HG03442 (cell line): Measurements from ENCODE around the gene MAP2K5.

Experiments
- ATAC-seq: cut with Tn5 transposase; IDR thresholded peaks from one replicate; pipeline ENCODE4 v1.9.1; 2021; ENCODE audit warnings: mild to moderate bottlenecking, moderate library complexity; ENCODE audit not compliant: unreplicated experiment

Gene MAP2K5

GRCh38 chr15:67521029-67521782 lies 21.3 kb upstream of the MAP2K5 start, which contains the start of gene C15orf61:
TSS of gene C15orf61 (plus strand) at chr15:67521131. CDS start at chr15:67521249, 118 bp downstream.
- peak; percentile 78 for ATAC-seq

GRCh38 chr15:67521783-67522568 lies 20.5 kb upstream of the MAP2K5 start:
- ATAC-seq: no peak

GRCh38 chr15:67523330-67523729 lies 19.2 kb upstream of the MAP2K5 start:
- no peak for ATAC-seq

GRCh38 chr15:67524235-67524634 lies 18.3 kb upstream of the MAP2K5 start:
- ATAC-seq: no peak

GRCh38 chr15:67528513-67528912 lies 14.0 kb upstream of the MAP2K5 start:
- no peak for ATAC-seq

GRCh38 chr15:67531379-67531914 lies 11.1 kb upstream of the MAP2K5 start:
- ATAC-seq: no peak

GRCh38 chr15:67533873-67534272 lies 8.6 kb upstream of the MAP2K5 start:
- ATAC-seq: no peak

GRCh38 chr15:67534360-67534759 lies 8.1 kb upstream of the MAP2K5 start:
- ATAC-seq: no peak

- no peak for ATAC-seq
These were observed 4.7 kb upstream of the MAP2K5 start for GRCh38 chr15:67537771-67538170.

- ATAC-seq: no peak
These were observed 830 bp downstream of the MAP2K5 start for GRCh38 chr15:67543348-67543718.

- ATAC-seq: no peak
These were observed 2.0 kb downstream of the MAP2K5 start for GRCh38 chr15:67544475-67544874.

- no peak for ATAC-seq
These were observed 3.4 kb downstream of the MAP2K5 start for GRCh38 chr15:67545864-67546263.

GRCh38 chr15:67547064-67547463 lies 4.6 kb downstream of the MAP2K5 start:
- no peak for ATAC-seq

- ATAC-seq: no peak
These were observed 5.3 kb downstream of the MAP2K5 start for GRCh38 chr15:67547836-67548235.

GRCh38 chr15:67548236-67548852 lies 5.8 kb downstream of the MAP2K5 start:
- no peak for ATAC-seq

GRCh38 chr15:67548862-67549651 lies 6.6 kb downstream of the MAP2K5 start:
- ATAC-seq: no peak

- no peak for ATAC-seq
These were observed 7.2 kb downstream of the MAP2K5 start for GRCh38 chr15:67549736-67550135.

GRCh38 chr15:67550522-67550921 lies 8.0 kb downstream of the MAP2K5 start:
- ATAC-seq: no peak

- no peak for ATAC-seq
These were observed 8.8 kb downstream of the MAP2K5 start for GRCh38 chr15:67551207-67551743.

GRCh38 chr15:67554580-67554979 lies 12.1 kb downstream of the MAP2K5 start:
- no peak for ATAC-seq
